ENCODE results near the gene DNAH10. TPM values are rescaled to one million over a fixed set of nuclear protein-coding genes. Genes with fewer than 3 reads are reported as not detected.

Gene DNAH10
- total RNA-seq, 1 experiment from 2014 or later: not detected

GRCh38 chr12:123960856-123961255 is 198.8 kb downstream of the DNAH10 start:
- Histone ChIP-seq H3K9me3 (ENCODE audit: insufficient read depth, low read depth) (no peaks in the 10 kb centered on the region), H3K9me2 (ENCODE audit: insufficient read depth) (no peaks in the 10 kb centered on the region), H3K79me2 (ENCODE audit: low read depth) (no peaks in the 10 kb centered on the region), H3K27me3 (ENCODE audit: insufficient read depth, low read depth) (no peaks in the 10 kb centered on the region), H3K27ac (no peak overlapping the region), H3K4me2 (no peak overlapping the region), H3F3A (ENCODE audit: insufficient read depth, low read depth) (no peaks in the 10 kb centered on the region), H4K20me1 (ENCODE audit: insufficient read depth) (no peaks in the 10 kb centered on the region), H2AFZ (no peak overlapping the region), H3K4me3 (no peak overlapping the region), H3K36me3 (ENCODE audit: low read depth) (no peaks in the 10 kb centered on the region), H3K4me1 (replicated peaks; ENCODE audit: insufficient read depth) (no peaks in the 10 kb centered on the region)
- POLR2A ChIA-PET (ENCODE audit: unreplicated experiment): interaction anchor here (0.6 kb wide), 1 partner anchor 337 kb away, joined by 3 read pairs; no protein-coding TSS in a partner anchor
- TF ChIP-seq EZH2 (IDR thresholded peaks at IDR 0.05; ENCODE audit: low read depth) (no peak), CTCF (conservative IDR thresholded peaks at IDR 0.05) (no peak)
- CTCF ChIA-PET: interaction anchor here (0.6 kb wide), 1 partner anchor 55 kb away, joined by 3 read pairs; no protein-coding TSS in a partner anchor
- BruUV-seq (replicated peaks): no TSS peak
- no peak for DNase-seq
- intact Hi-C loops (cut with micrococcal nuclease; ENCODE audit: unreplicated experiment): no loop called here

GRCh38 chr12:123961585-123962345 is 199.7 kb downstream of the DNAH10 start:
- no peaks in the 10 kb centered on the region for H3K9me2 ChIP-seq (ENCODE audit: insufficient read depth)
- no peaks in the 10 kb centered on the region for H3K27me3 ChIP-seq (ENCODE audit: insufficient read depth, low read depth)
- no peaks in the 10 kb centered on the region for H3K9me3 ChIP-seq (ENCODE audit: insufficient read depth, low read depth)
- H4K20me1 ChIP-seq (ENCODE audit: insufficient read depth): no peaks in the 10 kb centered on the region
- intact Hi-C loops (cut with micrococcal nuclease; ENCODE audit: unreplicated experiment): no loop called here
- no peak for TF ChIP-seq CTCF (conservative IDR thresholded peaks at IDR 0.05)
- no peak for TF ChIP-seq EZH2 (IDR thresholded peaks at IDR 0.05; ENCODE audit: low read depth)
- CTCF ChIA-PET: no interaction called here
- H3K36me3 ChIP-seq (ENCODE audit: low read depth): no peaks in the 10 kb centered on the region
- H3K27ac ChIP-seq: no peak overlapping the region
- POLR2A ChIA-PET (ENCODE audit: unreplicated experiment): interaction anchor here (0.6 to 0.7 kb wide), 2 partner anchors 15 to 338 kb away, joined by 3 to 7 read pairs; no protein-coding TSS in a partner anchor
- no peak for DNase-seq
- no TSS peak for BruUV-seq (replicated peaks)
- H3K4me2 ChIP-seq: no peak overlapping the region
- H3F3A ChIP-seq (ENCODE audit: insufficient read depth, low read depth): no peaks in the 10 kb centered on the region
- H2AFZ ChIP-seq: no peak overlapping the region
- H3K4me3 ChIP-seq: no peak overlapping the region
- no peaks in the 10 kb centered on the region for H3K4me1 ChIP-seq (replicated peaks; ENCODE audit: insufficient read depth)
- H3K79me2 ChIP-seq (ENCODE audit: low read depth): no peaks in the 10 kb centered on the region

GRCh38 chr12:123962513-123962912 is 200.4 kb downstream of the DNAH10 start:
- POLR2A ChIA-PET (ENCODE audit: unreplicated experiment): interaction anchor here (0.7 kb wide), 1 partner anchor 14 kb away, joined by 7 read pairs; no protein-coding TSS in a partner anchor

More at GRCh38 chr12:123962513-123962912, 200.4 kb downstream of the DNAH10 start:
- H3K27me3 ChIP-seq (ENCODE audit: insufficient read depth, low read depth): no peaks in the 10 kb centered on the region
- H3F3A ChIP-seq (ENCODE audit: insufficient read depth, low read depth): no peaks in the 10 kb centered on the region
- intact Hi-C loops (cut with micrococcal nuclease; ENCODE audit: unreplicated experiment): no loop called here
- H3K9me2 ChIP-seq (ENCODE audit: insufficient read depth): no peaks in the 10 kb centered on the region
- H2AFZ ChIP-seq: no peak overlapping the region
- no TSS peak for BruUV-seq (replicated peaks)
- no peaks in the 10 kb centered on the region for H3K36me3 ChIP-seq (ENCODE audit: low read depth)
- H3K27ac ChIP-seq: no peak overlapping the region
- no peak overlapping the region for H3K4me2 ChIP-seq
- no peaks in the 10 kb centered on the region for H3K79me2 ChIP-seq (ENCODE audit: low read depth)
- H3K4me1 ChIP-seq (replicated peaks; ENCODE audit: insufficient read depth): no peaks in the 10 kb centered on the region
- no peak for DNase-seq
- no peaks in the 10 kb centered on the region for H4K20me1 ChIP-seq (ENCODE audit: insufficient read depth)
- CTCF ChIA-PET: no interaction called here
- H3K9me3 ChIP-seq (ENCODE audit: insufficient read depth, low read depth): no peaks in the 10 kb centered on the region
- H3K4me3 ChIP-seq: no peak overlapping the region
- TF ChIP-seq EZH2 (IDR thresholded peaks at IDR 0.05; ENCODE audit: low read depth) (no peak), CTCF (conservative IDR thresholded peaks at IDR 0.05) (no peak)
